CD4-positive, alpha-beta T cell treated with Interleukin-4 for 1 hour (primary cell): ENCODE measurements around the gene DCPS.
"Not testable (repeated sequence)": the region's sequence is repeated elsewhere in the genome, so short reads cannot be mapped to it uniquely, and the experiment has no call there.

Source experiments
- DNase-seq, 2 donors: peaks; one replicate each; pipeline ENCODE4 v3.0.0-alpha.2; 2020 to 2022

Gene DCPS

DNA sequence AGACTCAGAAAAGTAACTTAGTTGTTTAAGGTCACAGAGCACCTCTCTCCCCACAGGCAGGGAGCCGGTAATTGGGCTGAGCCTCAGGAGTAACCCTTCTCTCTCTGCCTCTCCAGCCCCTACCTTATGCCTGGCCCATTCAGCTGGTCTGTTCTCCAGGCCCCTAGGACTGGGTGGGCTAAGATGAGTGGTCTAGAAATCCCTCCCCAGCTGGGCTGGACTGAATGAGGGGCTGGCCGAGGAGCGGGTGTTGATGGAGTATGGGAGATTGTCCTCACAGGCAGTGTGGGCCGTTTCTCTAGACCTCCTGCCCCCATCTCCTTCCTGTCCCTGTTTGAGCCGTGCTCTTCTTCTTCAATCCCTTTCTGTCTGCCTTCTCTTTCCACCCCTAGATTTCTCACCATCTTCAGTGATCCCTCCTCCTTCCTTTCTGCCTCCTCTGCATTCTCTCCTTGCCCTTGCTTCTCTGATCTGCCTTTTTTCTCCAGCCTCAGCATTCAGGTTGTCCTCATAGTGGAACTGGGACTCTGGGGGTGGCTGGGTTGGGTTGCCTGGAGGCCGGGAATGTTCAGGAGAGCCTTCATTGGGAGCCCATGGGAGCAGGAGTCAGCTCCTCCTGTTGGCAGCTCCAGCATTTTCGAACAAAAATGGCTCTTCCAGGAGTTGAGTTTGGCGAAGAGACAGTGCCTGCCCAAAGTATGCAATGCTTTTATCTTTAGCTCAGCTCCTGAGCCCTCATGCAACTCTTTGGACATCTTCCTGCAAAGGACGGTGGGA lies 59.2 kb downstream of the DCPS start:
- DNase-seq: no peak

DNA sequence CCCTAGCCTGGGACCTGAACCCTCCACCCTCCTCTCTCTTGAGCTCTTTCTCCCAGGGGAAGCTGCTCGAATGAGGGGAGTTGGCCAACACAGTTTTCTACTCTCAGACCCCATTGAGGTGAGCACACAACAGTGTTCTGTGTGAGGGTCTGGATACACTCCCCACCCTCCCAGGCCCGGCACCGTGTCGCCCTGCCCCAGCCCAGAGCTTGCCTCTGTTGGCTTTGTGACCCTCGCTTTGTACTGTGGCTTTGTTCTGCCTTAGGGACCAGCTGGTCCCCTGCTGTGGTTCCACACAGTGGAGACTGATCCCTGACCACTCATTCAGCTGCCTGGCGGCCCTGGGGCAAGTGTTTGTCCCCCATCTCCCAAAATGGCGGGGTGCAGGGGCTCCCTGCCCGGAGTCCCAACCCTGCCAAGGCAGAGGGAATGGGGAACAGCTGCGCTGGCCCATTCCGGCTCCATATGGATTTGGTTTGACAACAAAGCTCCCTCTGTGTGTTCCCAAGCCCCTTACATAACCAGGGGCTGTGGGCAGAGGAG lies 59.9 kb downstream of the DCPS start:
- DNase-seq: no peak

DNA sequence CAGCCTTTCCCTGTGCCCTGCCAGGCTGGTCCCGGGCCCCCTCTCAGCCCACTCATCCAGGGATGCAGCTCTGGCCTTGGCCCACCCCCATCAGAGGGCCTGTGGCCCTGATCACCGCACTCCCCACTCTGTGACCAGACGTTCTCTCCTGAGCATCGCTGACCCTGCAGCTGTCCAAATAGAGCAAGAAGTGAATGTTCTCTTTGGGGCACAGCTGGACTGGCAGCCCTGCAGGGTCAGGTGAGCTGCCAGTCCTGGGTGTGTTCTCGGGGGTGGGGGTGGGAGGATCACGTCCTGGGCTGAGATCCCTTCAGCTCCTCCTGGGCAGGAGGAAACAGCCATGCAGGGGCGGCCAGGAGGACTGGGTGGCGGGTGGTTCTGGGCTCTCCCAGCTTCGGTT lies 60.9 kb downstream of the DCPS start:
- not testable (repeated sequence) for DNase-seq

DNA sequence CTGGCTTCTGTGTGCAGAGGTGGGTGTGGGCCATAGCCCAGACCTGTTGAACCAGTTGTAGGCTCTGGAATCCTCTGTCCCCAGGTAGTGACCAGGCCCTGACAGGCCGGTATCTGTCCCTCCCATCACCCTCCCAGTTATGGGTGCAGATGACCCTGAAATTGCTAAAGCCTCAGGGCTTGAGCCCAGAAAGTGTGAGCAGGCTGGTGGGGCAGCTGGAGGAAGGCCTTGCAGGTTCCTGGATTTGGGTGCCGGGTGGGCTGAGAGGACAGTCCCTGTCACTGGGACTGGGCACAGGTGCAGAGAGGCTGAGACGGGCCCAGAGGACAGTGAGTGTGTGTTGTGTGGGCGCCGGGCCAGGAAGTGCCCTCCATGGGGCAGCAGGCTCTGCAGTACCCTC lies 61.6 kb downstream of the DCPS start:
- not testable (repeated sequence) for DNase-seq

DNA sequence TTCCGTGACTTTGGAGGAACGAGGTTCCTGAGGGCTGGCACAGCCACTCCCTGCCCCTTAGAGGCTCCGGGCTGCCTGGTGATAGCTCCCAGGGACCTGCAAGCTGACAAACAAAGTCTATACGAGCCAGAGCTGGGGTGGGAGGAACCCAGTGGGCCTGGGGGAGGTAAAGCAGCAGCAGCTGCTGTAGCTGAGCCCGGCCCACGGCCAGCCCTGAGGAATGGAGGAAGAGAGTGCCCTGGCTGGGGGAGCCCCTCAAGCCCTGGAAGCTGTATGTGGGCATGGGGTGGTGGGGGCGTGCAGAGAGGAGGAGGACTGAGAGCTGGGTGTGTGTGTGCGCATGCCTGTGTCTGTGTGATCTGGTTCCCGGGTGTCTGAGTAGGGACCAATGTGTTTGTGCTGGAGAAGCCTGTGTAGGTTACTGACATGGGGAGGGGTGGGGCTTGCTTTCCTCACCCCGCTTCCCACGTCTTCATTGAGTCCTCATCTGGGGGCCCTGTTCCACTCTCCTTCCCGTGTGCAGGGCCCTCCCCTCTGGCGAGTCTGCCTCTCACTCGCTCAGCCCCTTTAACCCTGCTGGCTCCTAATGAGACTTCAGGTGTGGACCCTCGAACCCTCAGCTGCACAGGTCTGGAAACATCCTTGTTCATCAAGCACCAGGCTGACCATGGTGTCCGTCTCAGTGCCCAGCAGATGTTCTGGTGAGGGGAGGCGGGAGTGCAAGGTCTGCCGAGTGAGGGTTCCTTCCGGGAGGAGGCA lies 62.4 kb downstream of the DCPS start:
- DNase-seq: peak in 1 of 2 donors; percentile 7

DNA sequence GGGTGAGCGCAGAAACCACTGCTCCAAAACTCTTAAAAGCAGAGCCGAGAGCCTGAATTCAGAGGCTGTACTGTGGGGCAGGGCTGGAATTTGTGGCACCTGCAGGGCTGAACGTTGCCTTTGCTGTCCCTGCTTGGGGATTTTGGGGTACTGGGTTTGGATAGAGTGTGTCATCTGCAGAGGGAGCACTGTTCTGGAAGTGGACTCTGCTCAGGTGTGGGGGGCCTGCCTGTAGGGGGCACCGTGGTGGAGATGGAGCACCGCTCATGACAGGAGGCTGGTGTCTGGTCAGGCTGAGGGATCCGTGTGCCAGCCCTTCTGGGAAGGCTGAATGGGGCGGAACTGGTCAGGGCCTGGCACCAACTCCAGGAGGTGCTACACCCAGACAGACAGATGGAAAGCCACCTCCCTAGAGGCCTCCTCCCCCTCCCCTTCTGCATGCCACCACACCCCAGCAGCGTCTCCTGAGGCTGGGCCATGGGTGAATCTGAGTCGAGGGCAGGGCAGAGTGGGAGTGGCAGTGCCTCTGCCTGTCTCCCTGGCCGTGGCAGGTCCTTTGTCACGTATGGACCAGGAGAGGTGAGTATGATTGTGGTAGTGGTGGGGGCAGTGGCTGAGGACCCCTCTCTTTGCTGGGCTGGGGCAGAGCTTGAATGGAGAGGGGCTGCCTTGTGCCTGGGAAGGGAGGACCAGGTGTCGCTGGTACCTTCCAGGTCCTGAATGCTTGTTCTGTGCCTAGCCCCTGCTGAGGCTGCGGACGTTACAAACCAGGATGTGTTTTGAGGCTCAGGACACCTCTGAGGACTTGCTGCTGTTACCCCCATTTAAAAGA lies 63.2 kb downstream of the DCPS start:
- peak in 1 of 2 donors; percentile 10 for DNase-seq

DNA sequence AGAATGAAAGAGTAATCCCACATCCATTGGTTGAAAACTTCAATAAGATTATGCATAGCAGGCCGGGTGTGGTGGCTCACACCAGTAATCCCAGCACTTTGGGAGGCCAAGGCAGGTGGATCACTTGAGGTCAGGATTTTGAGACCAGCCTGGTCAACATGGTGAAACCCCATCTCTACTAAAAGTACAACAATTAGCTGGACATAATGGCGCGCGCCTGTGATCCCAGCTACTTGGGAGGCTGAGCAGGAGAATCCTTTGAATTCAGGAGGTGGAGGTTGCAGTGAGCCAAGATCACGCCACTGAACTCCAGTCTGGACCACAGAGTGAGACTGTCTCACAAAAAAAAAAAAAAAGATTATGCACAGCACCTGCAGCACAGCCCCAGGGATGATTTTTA lies 63.9 kb downstream of the DCPS start:
- not testable (repeated sequence) for DNase-seq

DNA sequence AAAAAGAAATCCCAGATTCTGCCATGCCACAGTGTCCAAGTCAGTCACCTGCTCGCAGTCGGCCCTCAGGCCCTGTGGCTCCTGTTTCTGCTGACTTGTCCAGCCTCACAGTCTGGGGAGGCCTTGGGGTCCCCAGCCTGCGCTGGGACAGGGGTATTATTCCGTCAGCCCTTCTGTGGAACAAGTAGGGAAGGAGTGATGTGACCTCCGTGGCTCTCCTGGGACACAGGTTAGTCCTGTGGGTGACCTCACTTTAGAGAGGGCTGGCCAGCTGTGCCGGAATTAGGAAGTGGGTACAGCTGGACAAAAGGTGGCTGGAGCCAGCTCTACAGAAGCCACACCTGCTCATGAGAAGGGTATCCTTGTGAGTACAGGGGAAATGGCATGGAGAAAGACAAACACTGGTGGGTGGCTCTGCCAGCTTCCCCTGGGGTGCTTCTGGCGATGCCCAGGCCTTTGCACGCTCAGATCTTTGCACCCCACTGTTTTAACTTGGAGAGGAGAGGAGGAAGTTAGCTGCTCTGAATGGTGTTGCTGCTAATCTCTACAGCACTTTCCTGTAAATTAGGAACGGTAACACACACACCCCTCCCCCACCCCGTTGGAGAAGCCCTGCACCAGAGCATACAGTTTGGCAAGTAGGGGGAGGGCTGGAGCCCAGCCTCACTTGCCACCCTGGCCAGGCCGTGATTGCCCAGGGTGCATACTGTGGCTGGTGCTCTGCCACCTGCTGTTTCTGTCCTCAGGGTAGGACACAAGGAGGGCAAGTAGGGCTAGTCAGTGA lies 64.7 kb downstream of the DCPS start:
- DNase-seq: peak in 1 of 2 donors; percentile 11

DNA sequence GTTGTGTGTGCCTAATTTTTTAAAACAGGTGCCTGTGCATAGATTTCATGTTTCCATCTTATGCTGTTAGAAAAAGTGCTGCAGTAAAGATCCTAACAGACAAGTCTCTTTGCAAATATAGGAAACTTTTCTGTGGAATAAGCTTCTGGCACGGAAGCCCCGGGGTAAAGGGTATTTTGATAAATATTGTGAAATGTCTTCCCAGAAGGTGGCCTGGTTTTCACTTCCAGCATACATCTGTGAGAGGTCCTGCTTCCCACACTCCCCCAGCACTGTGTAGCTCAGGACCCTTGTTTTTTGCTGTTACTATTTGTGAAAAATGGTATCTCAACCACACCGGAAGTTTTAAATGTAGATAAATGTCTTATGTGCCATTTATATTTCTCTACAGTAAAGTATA lies 66.2 kb downstream of the DCPS start:
- no peak for DNase-seq

DNA sequence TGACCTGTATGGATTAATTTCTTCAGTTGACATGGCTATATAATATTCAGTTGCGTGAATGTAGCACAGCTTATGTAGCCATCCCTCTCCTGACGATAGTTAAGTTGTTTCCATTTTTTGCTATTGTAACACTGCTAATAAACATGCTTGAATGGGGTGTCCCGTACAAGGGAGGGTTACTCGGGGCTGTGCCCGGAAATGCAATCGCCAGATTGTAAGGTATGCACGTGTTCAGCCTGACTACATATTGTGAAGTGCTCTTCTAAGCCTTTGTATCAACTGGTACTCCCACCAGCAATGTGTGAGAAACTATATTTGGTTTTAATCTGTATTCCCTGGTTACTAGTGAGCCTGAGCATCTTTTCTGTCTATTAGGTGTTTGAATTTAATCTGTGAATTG lies 67.7 kb downstream of the DCPS start:
- DNase-seq: no peak

DNA sequence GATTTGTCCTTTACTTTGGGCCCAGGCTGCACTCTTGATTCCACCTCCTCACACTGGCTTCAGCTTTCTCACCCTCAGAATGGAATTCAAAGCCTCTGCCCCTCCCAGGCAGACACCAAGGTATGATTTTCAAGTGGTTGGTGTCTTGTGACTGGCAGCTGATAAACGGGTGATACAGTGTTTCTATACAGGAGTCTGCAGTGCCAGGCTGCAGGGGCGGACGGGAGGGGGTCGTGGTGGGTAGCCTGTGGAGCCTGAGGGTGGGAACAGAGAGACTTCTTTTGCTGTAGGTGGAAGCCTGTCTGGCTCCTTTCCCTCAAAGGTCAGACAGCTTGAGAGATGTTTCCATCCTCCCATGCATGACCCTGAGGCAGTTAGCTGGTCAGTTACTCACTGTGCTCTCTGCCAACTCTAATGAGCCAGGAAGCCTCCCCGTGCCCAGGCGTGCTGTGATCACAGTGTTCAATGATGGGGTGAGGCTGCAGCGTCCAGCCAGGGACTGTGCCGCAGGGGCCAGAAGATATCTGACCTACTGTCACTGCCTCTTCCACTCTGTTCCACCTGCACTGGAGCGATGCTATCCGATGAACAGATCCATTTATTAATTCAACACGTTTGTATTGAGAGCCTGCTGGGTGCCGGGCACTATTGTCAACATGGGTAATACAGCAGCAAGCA lies 69.7 kb downstream of the DCPS start:
- not testable (repeated sequence) for DNase-seq

DNA sequence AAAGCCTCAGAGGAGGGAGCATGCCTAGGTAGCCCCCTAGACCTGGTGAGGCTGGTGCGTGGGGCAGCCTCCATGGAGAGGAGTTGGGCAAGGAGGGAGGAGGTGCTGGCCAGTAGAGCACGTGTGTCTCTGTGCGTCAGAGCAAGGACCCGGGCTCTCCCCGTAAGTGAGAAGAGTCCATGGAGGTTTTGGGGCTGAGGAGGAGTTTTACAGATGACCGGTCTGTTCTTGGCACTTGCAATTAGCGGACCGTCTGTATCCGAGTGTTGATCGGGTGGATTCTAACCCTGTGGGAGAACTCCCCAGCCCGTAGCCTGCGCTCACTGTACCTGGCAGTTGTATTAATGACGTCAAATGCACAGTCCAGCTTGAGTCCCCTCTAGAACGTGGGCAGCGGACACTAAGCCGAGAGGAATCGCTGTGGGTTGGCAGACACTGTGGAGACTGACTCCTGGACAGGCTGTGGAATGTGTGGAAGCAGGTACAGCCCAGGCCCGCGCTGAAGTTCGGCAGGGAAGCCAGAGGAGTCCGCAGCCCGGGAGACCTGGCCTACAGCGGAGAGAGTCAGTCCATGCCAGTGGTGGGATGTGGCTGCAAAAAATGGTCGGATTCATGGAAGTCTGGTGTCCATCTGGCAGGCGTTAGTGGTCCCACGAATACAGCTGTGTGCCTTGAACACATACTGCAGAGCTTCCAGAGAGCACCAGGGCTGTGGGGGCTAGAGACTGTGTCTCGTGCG lies 70.9 kb downstream of the DCPS start:
- DNase-seq: not testable (repeated sequence)

DNA sequence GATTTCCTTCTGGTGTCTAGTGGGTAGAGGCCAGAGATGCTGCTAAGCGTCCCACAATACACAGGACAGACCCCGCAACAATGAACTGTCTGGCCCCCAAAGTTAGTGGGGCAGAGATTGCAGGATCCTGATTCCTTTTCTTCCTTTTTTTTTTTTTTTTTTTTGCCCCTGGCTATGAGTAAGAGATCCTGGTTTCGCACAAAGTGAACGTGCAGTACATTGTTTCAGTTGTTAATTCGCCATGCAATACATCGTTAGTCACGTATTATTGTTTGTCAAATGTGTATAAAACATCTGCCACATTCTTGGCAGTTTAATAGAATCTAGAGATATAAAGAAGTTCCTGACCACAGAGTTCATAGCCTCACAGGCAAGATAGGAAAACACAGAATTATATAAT lies 71.9 kb downstream of the DCPS start:
- no peak for DNase-seq

DNA sequence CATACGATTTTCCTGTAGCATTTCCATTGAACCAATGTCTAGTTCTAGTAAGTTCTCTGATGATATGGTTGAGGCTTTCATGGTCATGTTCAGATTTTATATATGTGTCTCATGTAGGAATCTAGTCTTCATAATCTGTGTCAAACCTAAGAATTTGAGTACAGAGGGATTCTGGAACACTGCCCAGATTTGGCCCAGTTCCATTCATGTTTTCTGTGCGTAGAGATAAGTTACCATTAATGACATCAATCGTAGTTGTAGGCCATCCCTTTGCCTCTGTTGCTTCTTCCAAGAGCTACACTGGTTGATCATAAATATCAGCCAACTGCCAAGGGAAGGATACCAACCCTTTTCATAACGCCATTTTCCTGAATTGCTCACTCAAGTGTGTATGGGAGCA lies 74.9 kb downstream of the DCPS start:
- DNase-seq: no peak

DNA sequence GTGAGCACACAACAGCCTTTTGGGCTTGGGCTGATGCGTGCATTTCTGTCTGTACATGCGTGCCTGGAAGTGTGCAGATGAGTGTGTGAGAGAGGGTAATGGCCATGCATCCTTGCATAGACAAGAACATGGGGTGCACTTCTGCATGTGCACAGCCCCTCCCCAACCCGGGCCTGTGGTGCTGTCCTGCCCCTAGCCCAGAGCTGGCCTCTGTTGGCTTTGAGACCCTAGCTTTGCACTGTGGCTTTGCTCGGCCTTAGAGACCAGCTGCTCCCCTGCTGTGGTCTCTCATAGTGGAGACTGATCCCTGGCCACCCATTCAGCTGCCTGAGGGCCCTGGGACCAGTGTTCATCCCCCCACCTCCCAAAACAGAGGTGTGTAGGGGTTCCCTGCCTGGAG lies 77.0 kb downstream of the DCPS start:
- peak in 1 of 2 donors; percentile 3 for DNase-seq

DNA sequence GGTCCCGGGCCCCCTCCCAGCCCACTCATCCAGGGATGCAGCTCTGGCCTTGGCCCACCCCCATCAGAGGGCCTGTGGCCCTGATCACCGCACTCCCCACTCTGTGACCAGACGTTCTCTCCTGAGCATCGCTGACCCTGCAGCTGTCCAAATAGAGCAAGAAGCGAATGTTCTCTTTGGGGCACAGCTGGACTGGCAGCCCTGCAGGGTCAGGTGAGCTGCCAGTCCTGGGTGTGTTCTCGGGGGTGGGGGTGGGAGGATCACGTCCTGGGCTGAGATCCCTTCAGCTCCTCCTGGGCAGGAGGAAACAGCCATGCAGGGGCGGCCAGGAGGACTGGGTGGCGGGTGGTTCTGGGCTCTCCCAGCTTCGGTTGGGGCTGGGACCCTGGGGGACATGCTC lies 78.1 kb downstream of the DCPS start:
- not testable (repeated sequence) for DNase-seq

DNA sequence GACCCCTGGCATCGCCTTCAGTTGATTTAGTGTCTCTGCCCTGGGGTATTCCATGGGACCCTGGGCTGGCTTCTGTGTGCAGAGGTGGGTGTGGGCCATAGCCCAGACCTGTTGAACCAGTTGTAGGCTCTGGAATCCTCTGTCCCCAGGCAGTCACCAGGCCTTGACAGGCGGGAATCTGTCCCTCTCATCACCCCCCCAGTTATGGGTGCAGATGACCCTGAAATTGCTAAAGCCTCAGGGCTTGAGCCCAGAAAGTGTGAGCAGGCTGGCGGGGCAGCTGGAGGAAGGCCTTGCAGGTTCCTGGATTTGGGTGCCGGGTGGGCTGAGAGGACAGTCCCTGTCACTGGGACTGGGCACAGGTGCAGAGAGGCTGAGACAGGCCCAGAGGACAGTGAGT lies 78.8 kb downstream of the DCPS start:
- peak in 1 of 2 donors; percentile 4 for DNase-seq

DNA sequence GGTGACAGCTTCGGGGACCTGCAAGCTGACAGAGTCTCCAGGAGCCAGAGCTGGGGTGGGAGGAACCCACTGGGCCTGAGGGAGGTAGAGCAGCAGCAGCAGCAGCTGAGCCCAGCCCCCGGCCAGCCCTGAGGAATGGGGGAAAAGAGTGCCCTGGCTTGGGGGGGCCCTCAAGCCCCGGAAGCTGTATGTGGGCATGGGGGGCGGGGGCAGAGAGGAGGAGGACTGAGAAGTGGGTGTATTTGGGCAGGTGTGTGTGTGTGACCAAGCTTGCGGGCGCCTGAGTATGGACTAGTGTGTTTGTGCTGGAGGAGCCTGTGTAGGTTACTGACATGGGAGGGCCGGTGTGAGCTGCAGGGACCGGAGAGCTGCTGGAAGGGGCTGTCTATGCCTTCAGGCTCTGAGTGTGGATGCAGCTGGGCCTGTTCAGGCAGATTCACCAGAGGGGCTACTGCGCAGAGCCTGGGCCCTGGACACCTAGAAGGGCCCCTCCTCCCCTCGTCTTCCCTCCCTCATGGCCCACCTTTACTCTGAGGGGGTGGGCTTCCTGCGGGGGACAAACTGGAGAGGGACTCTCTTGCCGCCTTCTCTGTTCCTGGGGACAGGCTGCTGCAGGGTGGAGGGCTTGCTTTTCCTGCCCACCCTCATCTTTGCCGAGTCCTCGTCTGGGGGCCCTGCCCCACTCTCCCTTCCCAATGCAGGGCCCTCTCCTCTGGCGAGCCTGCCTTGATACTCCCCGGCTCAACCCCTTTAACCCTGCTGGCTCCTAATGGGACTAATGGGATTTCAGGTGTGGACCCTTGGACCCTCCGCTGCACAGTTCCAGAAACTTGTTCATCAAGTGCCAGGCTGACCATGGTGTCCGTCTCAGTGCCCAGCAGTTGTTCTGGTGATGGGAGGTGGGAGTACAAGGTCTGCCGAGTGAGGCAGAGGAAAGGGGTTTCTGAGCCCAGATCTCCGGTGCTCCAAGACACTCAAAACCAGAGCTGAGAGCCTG lies 79.8 kb downstream of the DCPS start:
- peak in 1 of 2 donors; percentile 9 for DNase-seq

DNA sequence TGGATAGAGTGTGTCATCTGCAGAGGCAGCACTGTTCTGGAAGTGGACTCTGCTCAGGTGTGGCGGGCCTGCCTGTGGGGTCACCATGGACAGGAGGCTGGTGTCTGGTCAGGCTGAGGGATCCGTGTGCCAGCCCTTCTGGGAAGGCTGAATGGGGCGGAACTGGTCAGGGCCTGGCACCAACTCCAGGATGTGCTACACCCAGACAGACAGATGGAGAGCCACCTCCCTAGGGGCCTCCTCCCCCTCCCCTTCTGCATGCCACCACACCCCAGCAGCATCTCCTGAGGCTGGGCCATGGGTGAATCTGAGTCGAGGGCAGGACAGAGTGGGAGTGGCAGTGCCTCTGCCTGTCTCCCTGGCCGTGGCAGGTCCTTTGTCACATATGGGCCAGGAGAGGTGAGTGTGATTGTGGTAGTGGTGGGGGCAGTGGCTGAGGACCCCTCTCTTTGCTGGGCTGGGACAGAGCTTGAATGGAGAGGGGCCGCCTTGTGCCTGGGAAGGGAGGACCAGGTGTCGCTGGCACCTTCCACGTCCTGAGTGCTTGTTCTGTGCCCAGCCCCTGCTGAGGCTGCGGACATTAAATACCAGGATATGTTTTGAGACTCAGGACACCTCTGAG lies 80.7 kb downstream of the DCPS start:
- DNase-seq: peak in 1 of 2 donors; percentile 5
